WTC11 (cell line): ENCODE data around the gene IL4R. TPM values are rescaled to one million over a fixed set of nuclear protein-coding genes. Genes with fewer than 3 reads are reported as not detected.

ENCODE experiments used
- ATAC-seq: fragments of 200-7000 bp; cut with Tn5 transposase; 2 replicates; pipeline ENCODE4 v1.10.0; 2021; ENCODE audit warnings: mild to moderate bottlenecking, moderate library complexity
- CTCF ChIA-PET: fragments of 300-600 bp; sonication (Branson Sonifier 250); formaldehyde crosslinking; loops from one replicate; lab custom pipeline; 2021; ENCODE audit warnings: antibody characterized with exemption; lab: Charles Lee
- POLR2A ChIA-PET: fragments of 350-600 bp; sonication (Branson Sonifier 250); formaldehyde crosslinking; loops from one replicate; lab custom pipeline; 2021; ENCODE audit warnings: antibody characterized with exemption; lab: Charles Lee
- DNase-seq: peaks from one replicate; pipeline ENCODE4 v3.0.0; 2021; ENCODE audit warnings: low spot score
- H3K27ac Mint-ChIP-seq: 2 replicates; pipeline ENCODE4 v1.8.0; 2021; ENCODE audit warnings: mixed read lengths
- H3K27me3 Mint-ChIP-seq: 2 replicates; pipeline ENCODE4 v1.8.0; 2021; ENCODE audit warnings: low read depth, mild to moderate bottlenecking, moderate library complexity, mixed read lengths
- H3K36me3 Mint-ChIP-seq: 2 replicates; pipeline ENCODE4 v1.8.0; 2021; ENCODE audit warnings: mixed read lengths
- H3K4me1 Mint-ChIP-seq: 2 replicates; pipeline ENCODE4 v1.8.0; 2022; ENCODE audit warnings: mixed read lengths
- H3K4me3 Mint-ChIP-seq: 2 replicates; pipeline ENCODE4 v1.8.0; 2021; ENCODE audit warnings: mild to moderate bottlenecking, moderate library complexity, mixed read lengths
- H3K9me3 Mint-ChIP-seq: 2 replicates; pipeline ENCODE4 v1.8.0; 2021; ENCODE audit warnings: mixed read lengths
- GTF2I ChIP-seq: fragments of 250-450 bp; sonication (Bioruptor Pico); conservative IDR thresholded peaks from 2 replicates; pipeline ENCODE4 v1.4.0; 2021; ENCODE audit warnings: mild to moderate bottlenecking
- ZNF121 ChIP-seq: sonication (generic); formaldehyde crosslinking; IDR thresholded peaks from 2 replicates; pipeline ENCODE4 v1.8.0; 2023; ENCODE audit warnings: missing genetic modification reagents
- ZNF138 ChIP-seq: sonication (generic); formaldehyde crosslinking; conservative IDR thresholded peaks from 2 replicates; pipeline ENCODE4 v1.8.1; 2022; ENCODE audit warnings: mild to moderate bottlenecking, moderate library complexity, missing genetic modification reagents
- ZNF423 ChIP-seq: fragments of 250-450 bp; sonication (Bioruptor Pico); IDR thresholded peaks from 2 replicates; pipeline ENCODE4 v2.1.2; 2022; ENCODE audit warnings: mild to moderate bottlenecking, moderate library complexity
- total RNA-seq: library from RNA; stranded (reverse); gene quantifications from 3 replicates; pipeline ENCODE4 v1.2.3, GENCODE V29; 2021
- TF ChIP-seq, protein P1 (sequence below): fragments of 200-600 bp; IDR thresholded peaks from 2 replicates; pipeline ENCODE4 v1.8.0; 2022; ENCODE audit warnings: antibody characterized with exemption
- TF ChIP-seq, protein P2 (sequence below): sonication (generic); formaldehyde crosslinking; IDR thresholded peaks from 2 replicates; pipeline ENCODE4 v1.8.0; 2022; ENCODE audit warnings: missing genetic modification reagents
- TF ChIP-seq, protein P3 (sequence below): sonication (generic); formaldehyde crosslinking; IDR thresholded peaks from 2 replicates; pipeline ENCODE4 v1.8.1; 2023; ENCODE audit warnings: mild to moderate bottlenecking, missing genetic modification reagents, borderline replicate concordance
- TF ChIP-seq, protein P4 (sequence below): fragments of 250-450 bp; sonication (Bioruptor Pico); IDR thresholded peaks from 2 replicates; pipeline ENCODE4 v1.8.0; 2021; ENCODE audit warnings: mild to moderate bottlenecking

IL4R gene
- total RNA-seq, 1 experiment from 2014 or later: 28.7 TPM

DNA sequence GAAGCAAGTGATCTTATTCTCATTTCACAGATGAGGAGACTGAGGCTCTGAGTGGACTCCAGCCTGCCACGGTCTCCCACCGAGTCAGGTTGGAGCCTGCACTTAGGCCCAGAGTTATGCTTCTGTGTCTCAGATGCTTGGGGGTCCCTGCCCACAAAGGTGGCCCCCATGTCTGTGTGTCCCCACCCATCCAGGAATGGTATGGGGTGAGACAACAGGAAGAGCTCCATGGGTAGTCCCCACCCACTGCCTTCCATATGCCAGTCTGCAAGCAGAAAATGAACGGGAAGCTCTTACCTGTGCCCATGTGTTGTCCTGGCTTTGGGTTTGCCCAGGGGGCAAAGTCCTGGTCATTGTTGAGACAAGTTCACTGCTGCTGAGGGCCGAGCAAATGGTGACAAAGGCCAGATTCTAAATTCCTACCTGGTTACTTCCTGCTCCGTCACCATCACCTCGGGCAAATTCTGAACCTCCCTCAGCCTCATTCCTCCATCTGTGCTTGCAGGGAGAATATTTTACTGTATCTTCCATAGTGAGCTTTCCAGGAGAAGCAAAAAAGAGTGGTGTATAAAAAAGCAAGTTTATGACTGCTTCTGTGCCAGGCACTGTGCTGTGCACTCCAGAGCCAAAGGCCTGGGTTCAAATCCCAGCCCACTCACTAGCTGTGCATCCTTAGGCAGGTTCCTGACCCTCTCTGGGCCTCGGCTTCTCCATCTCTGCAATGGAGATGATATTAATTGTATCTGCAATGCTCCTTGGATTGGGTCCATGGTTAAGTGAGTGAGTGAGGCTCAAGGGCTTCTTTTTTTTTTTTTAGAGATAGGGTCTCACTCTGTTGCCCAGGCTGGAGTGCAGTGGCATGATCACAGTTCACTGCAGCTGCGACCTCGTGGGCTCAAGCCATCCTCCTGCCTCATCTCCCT, 9.3 kb downstream of the IL4R start:
- peak overlapping the region; percentile 3; the same call in 1 of the 2 replicates for H3K27ac Mint-ChIP-seq
- CTCF ChIA-PET: interaction anchor here (1.1 to 1.4 kb wide), 2 partner anchors 142 to 144 kb away, joined by 3 read pairs; no protein-coding TSS in a partner anchor
- H3K27me3 Mint-ChIP-seq: no peaks in the 10 kb centered on the region
- H3K4me1 Mint-ChIP-seq: peaks cover 65% of the 10 kb centered on the region
- no peaks in the 10 kb centered on the region for H3K36me3 Mint-ChIP-seq
- no peak for ATAC-seq
- POLR2A ChIA-PET: no interaction called here
- no peak overlapping the region for H3K4me3 Mint-ChIP-seq
- no peaks in the 10 kb centered on the region for H3K9me3 Mint-ChIP-seq
- no peak for DNase-seq
- TF ChIP-seq ZNF121 (CRISPR knock-in tag): peak; percentile 43; the same call in 1 of the 2 replicates
- no peak for TF ChIP-seq ZNF138 (CRISPR knock-in tag)
- TF ChIP-seq, protein P1, sequence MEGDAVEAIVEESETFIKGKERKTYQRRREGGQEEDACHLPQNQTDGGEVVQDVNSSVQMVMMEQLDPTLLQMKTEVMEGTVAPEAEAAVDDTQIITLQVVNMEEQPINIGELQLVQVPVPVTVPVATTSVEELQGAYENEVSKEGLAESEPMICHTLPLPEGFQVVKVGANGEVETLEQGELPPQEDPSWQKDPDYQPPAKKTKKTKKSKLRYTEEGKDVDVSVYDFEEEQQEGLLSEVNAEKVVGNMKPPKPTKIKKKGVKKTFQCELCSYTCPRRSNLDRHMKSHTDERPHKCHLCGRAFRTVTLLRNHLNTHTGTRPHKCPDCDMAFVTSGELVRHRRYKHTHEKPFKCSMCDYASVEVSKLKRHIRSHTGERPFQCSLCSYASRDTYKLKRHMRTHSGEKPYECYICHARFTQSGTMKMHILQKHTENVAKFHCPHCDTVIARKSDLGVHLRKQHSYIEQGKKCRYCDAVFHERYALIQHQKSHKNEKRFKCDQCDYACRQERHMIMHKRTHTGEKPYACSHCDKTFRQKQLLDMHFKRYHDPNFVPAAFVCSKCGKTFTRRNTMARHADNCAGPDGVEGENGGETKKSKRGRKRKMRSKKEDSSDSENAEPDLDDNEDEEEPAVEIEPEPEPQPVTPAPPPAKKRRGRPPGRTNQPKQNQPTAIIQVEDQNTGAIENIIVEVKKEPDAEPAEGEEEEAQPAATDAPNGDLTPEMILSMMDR: no peak

DNA sequence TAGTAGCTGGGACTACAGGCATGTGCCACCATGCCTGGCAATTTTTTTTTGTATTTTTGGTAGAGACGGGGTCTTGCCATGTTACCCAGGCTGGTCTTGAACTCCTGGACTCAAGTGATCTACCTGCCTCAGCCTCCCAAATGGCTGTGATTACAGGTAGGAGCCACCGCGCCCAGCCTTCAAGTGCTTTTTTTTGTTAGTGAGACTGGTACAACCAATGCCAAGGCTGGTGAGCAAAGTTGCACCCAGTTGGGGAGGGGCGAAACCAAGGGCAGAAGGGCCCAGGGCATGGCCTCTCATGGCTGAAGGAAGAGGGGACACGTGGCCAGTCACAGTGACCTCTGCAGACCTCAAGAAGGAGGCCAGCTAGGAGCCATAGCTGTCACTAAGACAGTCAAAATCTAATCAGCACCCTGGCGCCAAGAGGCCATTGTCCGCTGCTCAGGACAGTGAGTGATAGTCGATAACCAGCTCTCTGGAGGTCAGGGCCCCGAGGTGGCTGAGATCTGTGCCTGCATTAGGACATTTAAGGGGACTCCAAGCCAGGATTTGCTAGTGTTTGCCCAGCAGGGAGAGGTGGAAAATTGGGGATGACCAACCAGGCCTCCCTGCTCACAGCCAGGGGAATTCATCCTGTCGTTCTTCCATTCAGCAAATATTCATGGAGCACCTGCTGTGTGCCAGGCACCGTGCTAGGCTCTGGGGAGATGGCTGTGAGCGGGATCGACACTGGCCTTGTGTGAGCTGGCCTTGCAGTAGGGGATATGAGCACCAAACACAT, 10.2 kb downstream of the IL4R start:
- peaks cover 59% of the 10 kb centered on the region for H3K4me1 Mint-ChIP-seq
- no peaks in the 10 kb centered on the region for H3K27me3 Mint-ChIP-seq
- H3K36me3 Mint-ChIP-seq: 0 out of 2 replicates have a peak, but pooled peaks cover 3% of the 10 kb centered on the region
- DNase-seq (no peak), ATAC-seq (no peak)
- CTCF ChIA-PET: interaction anchor here (1.1 to 1.4 kb wide), 3 partner anchors 32 to 145 kb away, joined by 3 to 5 read pairs (median 3); no protein-coding TSS in a partner anchor
- TF ChIP-seq ZNF423 (CRISPR knock-in tag): 0 out of 2 replicates have a peak, but pooled peaks have one; percentile 12
- TF ChIP-seq, protein P2, sequence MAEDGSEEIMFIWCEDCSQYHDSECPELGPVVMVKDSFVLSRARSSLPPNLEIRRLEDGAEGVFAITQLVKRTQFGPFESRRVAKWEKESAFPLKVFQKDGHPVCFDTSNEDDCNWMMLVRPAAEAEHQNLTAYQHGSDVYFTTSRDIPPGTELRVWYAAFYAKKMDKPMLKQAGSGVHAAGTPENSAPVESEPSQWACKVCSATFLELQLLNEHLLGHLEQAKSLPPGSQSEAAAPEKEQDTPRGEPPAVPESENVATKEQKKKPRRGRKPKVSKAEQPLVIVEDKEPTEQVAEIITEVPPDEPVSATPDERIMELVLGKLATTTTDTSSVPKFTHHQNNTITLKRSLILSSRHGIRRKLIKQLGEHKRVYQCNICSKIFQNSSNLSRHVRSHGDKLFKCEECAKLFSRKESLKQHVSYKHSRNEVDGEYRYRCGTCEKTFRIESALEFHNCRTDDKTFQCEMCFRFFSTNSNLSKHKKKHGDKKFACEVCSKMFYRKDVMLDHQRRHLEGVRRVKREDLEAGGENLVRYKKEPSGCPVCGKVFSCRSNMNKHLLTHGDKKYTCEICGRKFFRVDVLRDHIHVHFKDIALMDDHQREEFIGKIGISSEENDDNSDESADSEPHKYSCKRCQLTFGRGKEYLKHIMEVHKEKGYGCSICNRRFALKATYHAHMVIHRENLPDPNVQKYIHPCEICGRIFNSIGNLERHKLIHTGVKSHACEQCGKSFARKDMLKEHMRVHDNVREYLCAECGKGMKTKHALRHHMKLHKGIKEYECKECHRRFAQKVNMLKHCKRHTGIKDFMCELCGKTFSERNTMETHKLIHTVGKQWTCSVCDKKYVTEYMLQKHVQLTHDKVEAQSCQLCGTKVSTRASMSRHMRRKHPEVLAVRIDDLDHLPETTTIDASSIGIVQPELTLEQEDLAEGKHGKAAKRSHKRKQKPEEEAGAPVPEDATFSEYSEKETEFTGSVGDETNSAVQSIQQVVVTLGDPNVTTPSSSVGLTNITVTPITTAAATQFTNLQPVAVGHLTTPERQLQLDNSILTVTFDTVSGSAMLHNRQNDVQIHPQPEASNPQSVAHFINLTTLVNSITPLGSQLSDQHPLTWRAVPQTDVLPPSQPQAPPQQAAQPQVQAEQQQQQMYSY (CRISPR knock-in tag): peak; percentile 46; the same call in 1 of the 2 replicates
- TF ChIP-seq, protein P3, sequence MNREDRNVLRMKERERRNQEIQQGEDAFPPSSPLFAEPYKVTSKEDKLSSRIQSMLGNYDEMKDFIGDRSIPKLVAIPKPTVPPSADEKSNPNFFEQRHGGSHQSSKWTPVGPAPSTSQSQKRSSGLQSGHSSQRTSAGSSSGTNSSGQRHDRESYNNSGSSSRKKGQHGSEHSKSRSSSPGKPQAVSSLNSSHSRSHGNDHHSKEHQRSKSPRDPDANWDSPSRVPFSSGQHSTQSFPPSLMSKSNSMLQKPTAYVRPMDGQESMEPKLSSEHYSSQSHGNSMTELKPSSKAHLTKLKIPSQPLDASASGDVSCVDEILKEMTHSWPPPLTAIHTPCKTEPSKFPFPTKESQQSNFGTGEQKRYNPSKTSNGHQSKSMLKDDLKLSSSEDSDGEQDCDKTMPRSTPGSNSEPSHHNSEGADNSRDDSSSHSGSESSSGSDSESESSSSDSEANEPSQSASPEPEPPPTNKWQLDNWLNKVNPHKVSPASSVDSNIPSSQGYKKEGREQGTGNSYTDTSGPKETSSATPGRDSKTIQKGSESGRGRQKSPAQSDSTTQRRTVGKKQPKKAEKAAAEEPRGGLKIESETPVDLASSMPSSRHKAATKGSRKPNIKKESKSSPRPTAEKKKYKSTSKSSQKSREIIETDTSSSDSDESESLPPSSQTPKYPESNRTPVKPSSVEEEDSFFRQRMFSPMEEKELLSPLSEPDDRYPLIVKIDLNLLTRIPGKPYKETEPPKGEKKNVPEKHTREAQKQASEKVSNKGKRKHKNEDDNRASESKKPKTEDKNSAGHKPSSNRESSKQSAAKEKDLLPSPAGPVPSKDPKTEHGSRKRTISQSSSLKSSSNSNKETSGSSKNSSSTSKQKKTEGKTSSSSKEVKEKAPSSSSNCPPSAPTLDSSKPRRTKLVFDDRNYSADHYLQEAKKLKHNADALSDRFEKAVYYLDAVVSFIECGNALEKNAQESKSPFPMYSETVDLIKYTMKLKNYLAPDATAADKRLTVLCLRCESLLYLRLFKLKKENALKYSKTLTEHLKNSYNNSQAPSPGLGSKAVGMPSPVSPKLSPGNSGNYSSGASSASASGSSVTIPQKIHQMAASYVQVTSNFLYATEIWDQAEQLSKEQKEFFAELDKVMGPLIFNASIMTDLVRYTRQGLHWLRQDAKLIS (CRISPR knock-in tag): no peak
- H3K4me3 Mint-ChIP-seq: no peak overlapping the region
- POLR2A ChIA-PET: no interaction called here
- H3K27ac Mint-ChIP-seq: peak overlapping the region; percentile 97
- H3K9me3 Mint-ChIP-seq: peaks cover 5% of the 10 kb centered on the region

DNA sequence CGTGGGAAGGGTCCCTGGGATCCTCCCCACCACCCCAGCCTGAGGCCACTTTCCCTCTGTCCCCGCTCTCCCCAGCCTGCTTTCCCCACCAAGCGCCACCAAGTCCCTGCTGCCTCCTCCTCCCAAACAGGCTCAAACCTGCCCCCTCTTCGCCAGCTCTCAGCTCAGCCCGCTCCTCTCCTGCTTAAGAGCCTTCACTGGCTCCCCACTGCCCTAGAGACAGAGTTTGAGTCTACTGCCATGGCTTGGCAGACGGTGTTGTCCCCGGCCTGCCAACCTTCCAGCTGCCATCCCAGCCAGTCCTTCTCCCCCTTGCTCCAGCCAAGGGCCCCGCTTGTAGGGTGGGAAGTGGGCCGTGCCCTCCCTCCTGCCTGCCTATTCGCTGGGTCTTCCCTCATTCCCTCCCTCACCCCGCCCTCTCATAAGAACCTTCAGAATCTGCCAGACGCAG, 11.1 kb downstream of the IL4R start:
- Mint-ChIP-seq H3K27me3 (no peaks in the 10 kb centered on the region), H3K9me3 (peaks cover 7% of the 10 kb centered on the region), H3K4me1 (peaks cover 56% of the 10 kb centered on the region), H3K4me3 (peak overlapping the region; percentile 34), H3K36me3 (0 out of 2 replicates have a peak, but pooled peaks cover 5% of the 10 kb centered on the region), H3K27ac (peak overlapping the region; percentile 97)
- CTCF ChIA-PET: interaction anchor here (1.4 kb wide), 2 partner anchors 31 to 146 kb away, joined by 3 to 5 read pairs; no protein-coding TSS in a partner anchor
- ATAC-seq: peak; percentile 59
- peak; percentile 55 for DNase-seq
- POLR2A ChIA-PET: no interaction called here
- TF ChIP-seq GTF2I (CRISPR knock-in tag): peak; percentile 24; the same call in 1 of the 2 replicates
- TF ChIP-seq, protein P4, sequence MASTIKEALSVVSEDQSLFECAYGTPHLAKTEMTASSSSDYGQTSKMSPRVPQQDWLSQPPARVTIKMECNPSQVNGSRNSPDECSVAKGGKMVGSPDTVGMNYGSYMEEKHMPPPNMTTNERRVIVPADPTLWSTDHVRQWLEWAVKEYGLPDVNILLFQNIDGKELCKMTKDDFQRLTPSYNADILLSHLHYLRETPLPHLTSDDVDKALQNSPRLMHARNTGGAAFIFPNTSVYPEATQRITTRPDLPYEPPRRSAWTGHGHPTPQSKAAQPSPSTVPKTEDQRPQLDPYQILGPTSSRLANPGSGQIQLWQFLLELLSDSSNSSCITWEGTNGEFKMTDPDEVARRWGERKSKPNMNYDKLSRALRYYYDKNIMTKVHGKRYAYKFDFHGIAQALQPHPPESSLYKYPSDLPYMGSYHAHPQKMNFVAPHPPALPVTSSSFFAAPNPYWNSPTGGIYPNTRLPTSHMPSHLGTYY (CRISPR knock-in tag): no peak
